GM21381 (cell line): Measurements from ENCODE around the gene KCNH1.
"Not testable (repeated sequence)": the region's sequence is repeated elsewhere in the genome, so short reads cannot be mapped to it uniquely, and the experiment has no call there.

Experiments used
- ATAC-seq: cut with Tn5 transposase; IDR thresholded peaks from one replicate; pipeline ENCODE4 v1.9.1; 2021; ENCODE audit warnings: mild to moderate bottlenecking, moderate library complexity; ENCODE audit not compliant: unreplicated experiment

The KCNH1 gene

GRCh38 chr1:211111351-211111750 is 22.6 kb downstream of the KCNH1 start:
- ATAC-seq: no peak

GRCh38 chr1:211101481-211101880 is 32.5 kb downstream of the KCNH1 start:
- no peak for ATAC-seq

- no peak for ATAC-seq
Observed at GRCh38 chr1:211099393-211099792, 34.6 kb downstream of the KCNH1 start.

GRCh38 chr1:211095381-211095780 is 38.6 kb downstream of the KCNH1 start:
- ATAC-seq: no peak

- no peak for ATAC-seq
Observed at GRCh38 chr1:211092955-211093354, 41.0 kb downstream of the KCNH1 start.

- no peak for ATAC-seq
Observed at GRCh38 chr1:211091867-211092266, 42.1 kb downstream of the KCNH1 start.

GRCh38 chr1:211089536-211089935 is 44.4 kb downstream of the KCNH1 start:
- no peak for ATAC-seq

GRCh38 chr1:211088156-211088555 is 45.8 kb downstream of the KCNH1 start:
- ATAC-seq: no peak

- ATAC-seq: no peak
Observed at GRCh38 chr1:211082824-211083223, 51.1 kb downstream of the KCNH1 start.

GRCh38 chr1:211081447-211081846 is 52.5 kb downstream of the KCNH1 start:
- not testable (repeated sequence) for ATAC-seq

GRCh38 chr1:211068976-211069375 is 65.0 kb downstream of the KCNH1 start:
- ATAC-seq: no peak

- no peak for ATAC-seq
Observed at GRCh38 chr1:211066781-211067384, 67.1 kb downstream of the KCNH1 start.

GRCh38 chr1:211041838-211042237 is 92.1 kb downstream of the KCNH1 start:
- ATAC-seq: not testable (repeated sequence)

- ATAC-seq: no peak
Observed at GRCh38 chr1:211037095-211037494, 96.9 kb downstream of the KCNH1 start.

GRCh38 chr1:211036381-211037060 is 97.4 kb downstream of the KCNH1 start:
- no peak for ATAC-seq

- ATAC-seq: no peak
Observed at GRCh38 chr1:211035821-211036380, 98.0 kb downstream of the KCNH1 start.

GRCh38 chr1:211033921-211034525 is 99.9 kb downstream of the KCNH1 start:
- ATAC-seq: no peak

GRCh38 chr1:211024901-211025300 is 109.0 kb downstream of the KCNH1 start:
- ATAC-seq: no peak

- ATAC-seq: no peak
Observed at GRCh38 chr1:211019266-211019665, 114.7 kb downstream of the KCNH1 start.

GRCh38 chr1:211018690-211019089 is 115.3 kb downstream of the KCNH1 start:
- no peak for ATAC-seq

- ATAC-seq: no peak
Observed at GRCh38 chr1:211017075-211017718, 116.8 kb downstream of the KCNH1 start.
